ENCODE data around the gene MOB2. TPM values are rescaled to one million over a fixed set of nuclear protein-coding genes. Genes with fewer than 3 reads are reported as not detected.
A peak's percentile ranks its signal among the peaks of the same experiment; 100 is the strongest.

The MOB2 gene
- total RNA-seq, 2 donors from 2014 or later: 65.0 to 65.7 TPM

GRCh38 chr11:1473011-1473628 lies 13.5 kb downstream of the MOB2 start:
- no peak for ATAC-seq
- Mint-ChIP-seq H3K27ac (no peak overlapping the region), H3K4me1 (peaks cover 11% of the 10 kb centered on the region), H3K4me3 (no peak overlapping the region), H3K36me3 (ENCODE audit: low read depth) (peaks cover 12% of the 10 kb centered on the region), H3K27me3 (no peaks in the 10 kb centered on the region)
- no peaks in the 10 kb centered on the region for H3K9me3 ChIP-seq (ENCODE audit: control insufficient read depth, low read length, poor library complexity, severe bottlenecking)
- DNase-seq: no peak

- H3K4me1 Mint-ChIP-seq: peaks cover 11% of the 10 kb centered on the region
- no peaks in the 10 kb centered on the region for H3K9me3 ChIP-seq (ENCODE audit: control insufficient read depth, low read length, poor library complexity, severe bottlenecking)
- H3K36me3 Mint-ChIP-seq (ENCODE audit: low read depth): peaks cover 9% of the 10 kb centered on the region
- DNase-seq: no peak
- ATAC-seq: no peak
- no peak overlapping the region for H3K27ac Mint-ChIP-seq
- no peaks in the 10 kb centered on the region for H3K27me3 Mint-ChIP-seq
- H3K4me3 Mint-ChIP-seq: no peak overlapping the region
These were observed 14.2 kb downstream of the MOB2 start for GRCh38 chr11:1472180-1473005.

DNA sequence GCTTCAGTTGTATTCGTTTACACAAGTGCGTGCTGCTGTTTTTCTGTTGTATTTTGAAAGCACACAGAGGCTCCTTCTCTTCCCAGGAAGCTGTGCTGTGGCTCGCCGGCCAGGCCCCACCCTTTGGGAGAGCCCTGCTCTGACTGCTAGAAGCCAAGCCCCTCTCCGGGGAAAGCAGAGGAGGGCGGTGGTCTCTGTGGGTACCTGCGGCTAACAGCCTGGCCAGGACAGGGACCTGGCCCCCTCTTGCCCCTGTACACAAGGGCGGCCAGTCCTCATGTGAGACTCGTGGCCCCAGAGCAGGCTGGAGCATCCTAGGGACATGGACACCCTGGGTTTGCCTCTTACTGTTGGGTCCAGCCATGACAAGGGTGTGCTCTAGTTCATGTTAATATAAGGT lies 14.8 kb downstream of the MOB2 start:
- Mint-ChIP-seq H3K4me1 (peaks cover 15% of the 10 kb centered on the region), H3K36me3 (ENCODE audit: low read depth) (peaks cover 9% of the 10 kb centered on the region), H3K27ac (peak overlapping the region; percentile 21), H3K4me3 (no peak overlapping the region), H3K27me3 (no peaks in the 10 kb centered on the region)
- ATAC-seq (no peak), DNase-seq (no peak)
- no peaks in the 10 kb centered on the region for H3K9me3 ChIP-seq (ENCODE audit: control insufficient read depth, low read length, poor library complexity, severe bottlenecking)

DNA sequence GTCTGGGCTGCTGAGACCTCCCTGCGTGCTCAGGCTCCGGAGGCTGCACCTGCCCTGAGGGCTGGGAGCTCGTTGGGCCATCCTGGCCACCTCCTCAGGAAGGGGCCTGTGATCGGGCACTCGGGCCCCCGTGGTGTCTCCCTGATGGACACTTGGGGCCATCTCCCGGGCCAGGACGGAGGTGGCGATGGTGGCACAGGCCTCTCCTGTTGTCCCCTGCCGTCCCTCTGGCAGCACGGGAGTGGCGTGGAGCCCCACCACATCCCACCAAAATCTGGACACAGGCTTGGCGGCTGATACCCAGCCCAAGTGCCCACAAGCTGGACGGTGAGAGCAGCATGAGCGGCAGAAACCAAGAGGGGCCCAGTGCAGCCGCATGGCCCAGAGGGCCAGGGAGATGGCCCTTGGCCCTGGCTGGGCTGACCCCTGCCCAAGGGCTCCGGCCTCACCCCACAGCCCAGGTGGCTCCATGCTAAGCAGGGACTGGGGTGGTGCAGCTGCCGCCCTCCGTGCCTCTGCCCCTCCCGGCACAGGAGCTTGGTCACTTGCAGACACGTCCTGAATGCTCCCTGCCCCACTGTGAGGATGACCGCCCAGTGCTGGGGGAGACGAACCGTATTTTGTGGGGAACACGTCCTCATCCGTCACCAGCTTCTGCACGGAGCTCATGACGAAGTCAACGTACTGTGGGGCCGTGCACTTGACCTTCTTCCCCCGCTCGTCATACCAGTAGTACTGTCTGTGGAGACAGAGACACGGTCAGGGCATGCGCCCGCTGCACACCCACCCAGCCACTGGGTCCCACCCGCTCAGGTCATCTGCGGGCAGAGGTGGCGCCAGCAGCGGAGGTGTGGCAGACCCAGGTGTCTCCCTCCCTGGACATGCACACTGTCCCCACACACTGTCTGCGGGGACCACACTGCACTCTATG lies 15.6 kb downstream of the MOB2 start:
- H3K36me3 Mint-ChIP-seq (ENCODE audit: low read depth): peaks cover 5% of the 10 kb centered on the region
- DNase-seq (no peak), ATAC-seq (no peak)
- no peaks in the 10 kb centered on the region for H3K9me3 ChIP-seq (ENCODE audit: control insufficient read depth, low read length, poor library complexity, severe bottlenecking)
- peak overlapping the region; percentile 21 for H3K27ac Mint-ChIP-seq
- no peak overlapping the region for H3K4me3 Mint-ChIP-seq
- peaks cover 11% of the 10 kb centered on the region for H3K4me1 Mint-ChIP-seq
- H3K27me3 Mint-ChIP-seq: no peaks in the 10 kb centered on the region

GRCh38 chr11:1469911-1470680 lies 16.5 kb downstream of the MOB2 start:
- no peak for ATAC-seq
- Mint-ChIP-seq H3K4me1 (peaks cover 11% of the 10 kb centered on the region), H3K27ac (no peak overlapping the region), H3K36me3 (ENCODE audit: low read depth) (peaks cover 5% of the 10 kb centered on the region), H3K27me3 (no peaks in the 10 kb centered on the region), H3K4me3 (no peak overlapping the region)
- DNase-seq: no peak
- H3K9me3 ChIP-seq (ENCODE audit: control insufficient read depth, low read length, poor library complexity, severe bottlenecking): no peaks in the 10 kb centered on the region

DNA sequence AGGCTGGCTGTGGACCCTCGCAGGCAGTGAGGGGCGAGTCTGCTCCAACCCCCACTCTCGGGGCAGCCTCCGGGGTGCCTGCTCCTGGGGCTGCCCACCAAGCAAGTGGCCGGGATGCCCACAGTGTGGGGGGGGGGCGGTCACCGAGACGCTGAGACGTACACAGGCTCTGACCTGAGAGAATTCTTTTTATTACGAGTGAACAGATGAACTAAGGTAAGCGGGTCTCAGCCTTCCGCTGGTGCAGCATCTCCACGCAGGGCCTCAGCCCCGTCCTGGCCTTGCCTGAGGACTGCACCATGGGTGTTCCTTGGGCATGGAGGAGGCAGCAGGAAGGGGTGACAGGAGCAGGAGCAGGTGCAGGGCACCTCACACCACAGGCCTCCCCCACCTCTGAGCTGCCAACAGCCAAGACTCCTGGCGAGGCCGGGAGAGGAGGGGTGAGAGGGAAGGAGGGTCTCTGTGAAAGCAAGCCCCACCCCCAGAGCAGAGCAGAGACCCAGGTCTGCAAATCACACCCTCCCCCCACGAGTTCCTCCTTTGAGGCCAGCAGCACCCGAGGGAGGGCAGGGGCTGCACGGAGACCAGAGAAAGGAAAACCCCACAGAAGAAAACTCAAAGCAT lies 17.2 kb downstream of the MOB2 start:
- Mint-ChIP-seq H3K27me3 (no peaks in the 10 kb centered on the region), H3K27ac (no peak overlapping the region), H3K4me1 (peaks cover 11% of the 10 kb centered on the region), H3K36me3 (ENCODE audit: low read depth) (peaks cover 5% of the 10 kb centered on the region), H3K4me3 (no peak overlapping the region)
- H3K9me3 ChIP-seq (ENCODE audit: control insufficient read depth, low read length, poor library complexity, severe bottlenecking): no peaks in the 10 kb centered on the region
- no peak for DNase-seq
- ATAC-seq: no peak

DNA sequence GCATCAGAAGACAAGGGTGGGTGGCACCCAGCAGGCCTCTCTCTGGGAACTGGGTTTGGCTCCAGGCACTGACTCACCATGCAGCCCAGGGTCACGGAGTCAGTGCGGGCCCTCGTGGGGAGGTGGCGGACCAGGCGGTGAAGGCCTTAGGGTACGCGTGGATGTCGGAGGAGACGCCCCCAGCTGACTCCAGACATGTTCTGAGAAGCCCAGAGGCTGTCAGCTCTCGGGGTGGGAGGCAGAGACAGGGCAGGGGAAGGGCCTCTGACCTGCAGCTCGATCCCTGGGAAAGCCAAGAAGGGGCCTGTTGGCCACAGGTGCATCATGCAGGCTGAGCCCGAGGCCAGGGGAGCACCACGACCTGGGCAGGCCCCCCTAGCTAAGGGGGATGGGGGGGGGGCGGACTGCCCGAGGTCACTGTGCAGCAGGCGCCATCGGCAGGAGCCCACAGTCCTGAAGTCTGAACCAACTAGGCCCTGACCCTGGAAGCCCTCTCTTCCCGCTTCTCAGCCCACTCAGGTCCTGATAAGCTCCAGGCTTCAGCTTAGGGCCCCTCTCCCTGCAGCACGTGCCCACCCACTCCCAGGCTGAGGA lies 18.0 kb downstream of the MOB2 start:
- H3K4me1 Mint-ChIP-seq: peaks cover 8% of the 10 kb centered on the region
- ATAC-seq (no peak), DNase-seq (no peak)
- H3K27me3 Mint-ChIP-seq: no peaks in the 10 kb centered on the region
- peaks cover 3% of the 10 kb centered on the region for H3K36me3 Mint-ChIP-seq (ENCODE audit: low read depth)
- no peak overlapping the region for H3K4me3 Mint-ChIP-seq
- no peak overlapping the region for H3K27ac Mint-ChIP-seq
- no peaks in the 10 kb centered on the region for H3K9me3 ChIP-seq (ENCODE audit: control insufficient read depth, low read length, poor library complexity, severe bottlenecking)

- H3K36me3 Mint-ChIP-seq (ENCODE audit: low read depth): peaks cover 3% of the 10 kb centered on the region
These were observed 18.6 kb downstream of the MOB2 start for GRCh38 chr11:1468002-1468401.

GRCh38 chr11:1467270-1467669 lies 19.3 kb downstream of the MOB2 start:
- Mint-ChIP-seq H3K36me3 (ENCODE audit: low read depth) (peaks cover 3% of the 10 kb centered on the region), H3K27ac (peak overlapping the region; percentile 86), H3K4me1 (peaks cover 8% of the 10 kb centered on the region), H3K27me3 (no peaks in the 10 kb centered on the region), H3K4me3 (no peak overlapping the region)
- no peak for ATAC-seq
- no peaks in the 10 kb centered on the region for H3K9me3 ChIP-seq (ENCODE audit: control insufficient read depth, low read length, poor library complexity, severe bottlenecking)
- DNase-seq: no peak

More at GRCh38 chr11:1468002-1468401, 18.6 kb downstream of the MOB2 start:
- no peak overlapping the region for H3K27ac Mint-ChIP-seq
- H3K4me1 Mint-ChIP-seq: peaks cover 8% of the 10 kb centered on the region
- DNase-seq (no peak), ATAC-seq (no peak)
- H3K9me3 ChIP-seq (ENCODE audit: control insufficient read depth, low read length, poor library complexity, severe bottlenecking): no peaks in the 10 kb centered on the region
- H3K27me3 Mint-ChIP-seq: no peaks in the 10 kb centered on the region
- H3K4me3 Mint-ChIP-seq: no peak overlapping the region

DNA sequence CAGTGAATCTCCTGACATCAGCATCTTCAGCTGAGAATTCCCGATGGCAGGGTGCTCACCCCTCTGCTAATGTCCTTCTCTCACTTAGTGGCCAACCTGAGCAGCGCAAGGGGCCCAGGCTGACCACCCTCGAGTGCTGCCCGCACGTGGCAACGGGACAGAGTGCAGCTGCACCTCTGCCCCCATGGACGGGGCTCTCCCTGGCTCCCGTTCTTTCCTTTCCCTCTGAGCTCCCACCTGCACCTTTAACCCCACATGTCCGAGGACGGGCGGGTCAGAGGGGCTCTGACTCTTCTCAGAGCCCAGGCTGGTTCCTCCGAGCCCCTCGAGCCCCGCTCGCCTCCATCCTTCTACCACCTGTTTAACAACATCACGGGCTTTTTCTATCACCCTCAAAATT lies 19.8 kb downstream of the MOB2 start:
- Mint-ChIP-seq H3K4me1 (peaks cover 8% of the 10 kb centered on the region), H3K27ac (peak overlapping the region; percentile 86), H3K4me3 (no peak overlapping the region), H3K27me3 (no peaks in the 10 kb centered on the region), H3K36me3 (ENCODE audit: low read depth) (peaks cover 3% of the 10 kb centered on the region)
- DNase-seq (no peak), ATAC-seq (no peak)
- H3K9me3 ChIP-seq (ENCODE audit: control insufficient read depth, low read length, poor library complexity, severe bottlenecking): no peaks in the 10 kb centered on the region

- H3K9me3 ChIP-seq (ENCODE audit: control insufficient read depth, low read length, poor library complexity, severe bottlenecking): no peaks in the 10 kb centered on the region
- ATAC-seq: no peak
- H3K4me1 Mint-ChIP-seq: peaks cover 8% of the 10 kb centered on the region
- peaks cover 3% of the 10 kb centered on the region for H3K36me3 Mint-ChIP-seq (ENCODE audit: low read depth)
- H3K4me3 Mint-ChIP-seq: no peak overlapping the region
- DNase-seq: no peak
- H3K27me3 Mint-ChIP-seq: no peaks in the 10 kb centered on the region
- no peak overlapping the region for H3K27ac Mint-ChIP-seq
These were observed 23.5 kb downstream of the MOB2 start for GRCh38 chr11:1463056-1463455.

DNA sequence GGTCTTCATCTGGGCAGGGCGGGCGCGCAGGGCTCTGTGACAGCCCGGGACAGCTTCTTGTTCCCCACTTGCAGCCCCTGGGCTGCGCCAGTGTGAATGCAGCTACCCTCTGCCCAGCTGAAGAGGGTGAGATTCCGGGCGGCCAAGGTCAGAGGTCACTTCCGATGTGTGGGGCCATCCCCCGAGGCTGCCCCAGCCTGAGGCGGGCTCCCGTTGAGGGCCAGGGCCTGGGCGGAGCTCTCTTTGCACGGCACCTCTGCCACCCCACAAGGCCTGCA lies 23.9 kb downstream of the MOB2 start:
- DNase-seq (no peak), ATAC-seq (no peak)
- peaks cover 3% of the 10 kb centered on the region for H3K36me3 Mint-ChIP-seq (ENCODE audit: low read depth)
- H3K27me3 Mint-ChIP-seq: no peaks in the 10 kb centered on the region
- H3K4me3 Mint-ChIP-seq: no peak overlapping the region
- no peaks in the 10 kb centered on the region for H3K9me3 ChIP-seq (ENCODE audit: control insufficient read depth, low read length, poor library complexity, severe bottlenecking)
- peaks cover 8% of the 10 kb centered on the region for H3K4me1 Mint-ChIP-seq
- no peak overlapping the region for H3K27ac Mint-ChIP-seq
